ENCODE results near the gene STXBP5. TPM values are rescaled to one million over a fixed set of nuclear protein-coding genes. Genes with fewer than 3 reads are reported as not detected.

The STXBP5 gene
- total RNA-seq, 2 donors from 2014 or later = 22.2 to 27.3 TPM

GRCh38 chr6:147287869-147288271, 83.7 kb downstream of the STXBP5 start:
- Histone ChIP-seq H3K4me1 (ENCODE audit: control insufficient read depth in 1 of 2, low read depth in 2 of 2) (no peaks in the 10 kb centered on the region), H3K27ac (no peak overlapping the region), H3K36me3 (no peaks in the 10 kb centered on the region), H3K4me3 (no peak overlapping the region), H3K9me3 (no peaks in the 10 kb centered on the region), H3K27me3 (replicated peaks; ENCODE audit: insufficient read depth) (no peaks in the 10 kb centered on the region)
- ATAC-seq (ENCODE audit: insufficient number of reproducible peaks, low FRiP score, low read depth) (peak; percentile 43), DNase-seq (ENCODE audit: low spot score) (no peak)
- no peak for TF ChIP-seq CTCF (IDR thresholded peaks at IDR 0.05)

DNA sequence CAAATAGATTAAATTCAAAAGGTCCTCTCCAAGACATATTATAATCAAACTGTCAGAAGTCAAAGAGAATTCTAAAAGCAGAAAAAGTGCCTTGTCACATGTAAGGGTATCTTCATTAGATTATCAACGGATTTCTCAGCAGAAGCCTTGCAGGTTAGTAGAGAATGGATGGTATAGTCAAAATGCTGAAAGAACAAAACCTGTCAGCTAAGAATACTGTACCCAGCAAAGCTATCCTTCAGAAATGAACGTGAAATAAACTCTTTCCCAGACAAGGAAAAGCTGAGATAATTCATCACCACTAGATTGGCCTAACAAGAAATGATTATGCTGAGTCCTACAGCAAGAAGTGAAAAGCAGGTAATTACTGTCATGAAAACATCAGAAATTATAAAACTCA, 92.9 kb downstream of the STXBP5 start:
- H3K27ac ChIP-seq = no peak overlapping the region
- H3K36me3 ChIP-seq = peaks cover 10% of the 10 kb centered on the region
- TF ChIP-seq CTCF (IDR thresholded peaks at IDR 0.05) = no peak
- no peak overlapping the region for H3K4me3 ChIP-seq
- H3K4me1 ChIP-seq (ENCODE audit: control insufficient read depth in 1 of 2, low read depth in 2 of 2) = no peaks in the 10 kb centered on the region
- H3K27me3 ChIP-seq (replicated peaks; ENCODE audit: insufficient read depth) = no peaks in the 10 kb centered on the region
- no peaks in the 10 kb centered on the region for H3K9me3 ChIP-seq
- DNase-seq (ENCODE audit: low spot score) (no peak), ATAC-seq (ENCODE audit: insufficient number of reproducible peaks, low FRiP score, low read depth) (no peak)

GRCh38 chr6:147297663-147298316, 93.6 kb downstream of the STXBP5 start:
- H3K4me3 ChIP-seq = no peak overlapping the region
- ATAC-seq (ENCODE audit: insufficient number of reproducible peaks, low FRiP score, low read depth) (no peak), DNase-seq (ENCODE audit: low spot score) (no peak)
- no peak overlapping the region for H3K27ac ChIP-seq
- no peaks in the 10 kb centered on the region for H3K27me3 ChIP-seq (replicated peaks; ENCODE audit: insufficient read depth)
- peaks cover 10% of the 10 kb centered on the region for H3K36me3 ChIP-seq
- H3K4me1 ChIP-seq (ENCODE audit: control insufficient read depth in 1 of 2, low read depth in 2 of 2) = no peaks in the 10 kb centered on the region
- no peak for TF ChIP-seq CTCF (IDR thresholded peaks at IDR 0.05)
- no peaks in the 10 kb centered on the region for H3K9me3 ChIP-seq

DNA sequence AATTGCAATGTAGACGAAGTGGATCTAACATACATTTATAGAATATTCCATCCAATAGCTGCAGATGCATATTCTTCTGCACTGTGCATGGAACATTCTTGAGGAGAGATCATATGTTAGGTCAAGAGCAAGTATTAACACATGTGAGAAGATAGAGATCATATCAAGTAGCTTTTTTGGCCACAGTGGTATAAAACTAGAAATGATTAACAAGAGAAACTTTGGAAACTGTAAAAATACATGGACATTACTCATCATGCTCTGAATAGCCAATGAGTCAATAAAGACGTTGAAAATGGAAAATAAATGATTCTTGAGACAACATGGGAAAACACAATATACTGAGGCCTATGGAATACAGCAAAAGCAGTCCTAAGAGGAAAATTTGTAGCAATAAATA, 94.2 kb downstream of the STXBP5 start:
- no peak for ATAC-seq (ENCODE audit: insufficient number of reproducible peaks, low FRiP score, low read depth)

DNA sequence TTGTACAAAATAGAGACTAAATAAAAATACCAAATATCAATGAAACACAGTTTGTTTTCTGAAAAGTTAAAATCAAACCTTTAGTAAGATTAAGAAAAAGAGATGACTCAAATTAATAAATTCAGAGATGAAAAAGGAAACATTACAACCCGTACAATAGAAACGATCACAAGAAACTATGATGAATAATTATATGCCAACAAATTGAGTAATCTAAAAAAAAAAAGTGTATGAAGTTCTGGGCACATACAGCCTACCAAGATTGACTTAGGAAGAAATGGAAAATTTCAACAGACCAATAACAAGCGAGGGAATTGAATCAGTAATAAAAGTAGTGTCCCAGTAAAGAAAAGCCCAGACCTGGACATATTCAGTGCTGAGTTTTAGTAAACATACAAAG, 94.8 kb downstream of the STXBP5 start:
- H3K36me3 ChIP-seq = peaks cover 13% of the 10 kb centered on the region
- H3K4me1 ChIP-seq (ENCODE audit: control insufficient read depth in 1 of 2, low read depth in 2 of 2) = no peaks in the 10 kb centered on the region
- DNase-seq (ENCODE audit: low spot score) (no peak), ATAC-seq (ENCODE audit: insufficient number of reproducible peaks, low FRiP score, low read depth) (no peak)
- H3K27me3 ChIP-seq (replicated peaks; ENCODE audit: insufficient read depth) = no peaks in the 10 kb centered on the region
- no peak overlapping the region for H3K27ac ChIP-seq
- no peak overlapping the region for H3K4me3 ChIP-seq
- no peak for TF ChIP-seq CTCF (IDR thresholded peaks at IDR 0.05)
- H3K9me3 ChIP-seq = no peaks in the 10 kb centered on the region

More for the DNA sequence above, 94.2 kb downstream of the STXBP5 start:
- H3K9me3 ChIP-seq = no peaks in the 10 kb centered on the region
- H3K27ac ChIP-seq = no peak overlapping the region
- H3K4me3 ChIP-seq = no peak overlapping the region
- no peaks in the 10 kb centered on the region for H3K27me3 ChIP-seq (replicated peaks; ENCODE audit: insufficient read depth)
- peaks cover 12% of the 10 kb centered on the region for H3K36me3 ChIP-seq
- H3K4me1 ChIP-seq (ENCODE audit: control insufficient read depth in 1 of 2, low read depth in 2 of 2) = no peaks in the 10 kb centered on the region
- no peak for TF ChIP-seq CTCF (IDR thresholded peaks at IDR 0.05)
- no peak for DNase-seq (ENCODE audit: low spot score)
